Colon (tissue), 2 donors: ENCODE data around the gene ORAI3.

Experiments used
- FAIRE-seq: peaks from 2 replicates; lab custom pipeline; 2012; peaks lifted over from hg19 to GRCh38; lab: Jason Lieb, UNC
- donor health status: control.
- donor health status: control.

ORAI3 gene

DNA sequence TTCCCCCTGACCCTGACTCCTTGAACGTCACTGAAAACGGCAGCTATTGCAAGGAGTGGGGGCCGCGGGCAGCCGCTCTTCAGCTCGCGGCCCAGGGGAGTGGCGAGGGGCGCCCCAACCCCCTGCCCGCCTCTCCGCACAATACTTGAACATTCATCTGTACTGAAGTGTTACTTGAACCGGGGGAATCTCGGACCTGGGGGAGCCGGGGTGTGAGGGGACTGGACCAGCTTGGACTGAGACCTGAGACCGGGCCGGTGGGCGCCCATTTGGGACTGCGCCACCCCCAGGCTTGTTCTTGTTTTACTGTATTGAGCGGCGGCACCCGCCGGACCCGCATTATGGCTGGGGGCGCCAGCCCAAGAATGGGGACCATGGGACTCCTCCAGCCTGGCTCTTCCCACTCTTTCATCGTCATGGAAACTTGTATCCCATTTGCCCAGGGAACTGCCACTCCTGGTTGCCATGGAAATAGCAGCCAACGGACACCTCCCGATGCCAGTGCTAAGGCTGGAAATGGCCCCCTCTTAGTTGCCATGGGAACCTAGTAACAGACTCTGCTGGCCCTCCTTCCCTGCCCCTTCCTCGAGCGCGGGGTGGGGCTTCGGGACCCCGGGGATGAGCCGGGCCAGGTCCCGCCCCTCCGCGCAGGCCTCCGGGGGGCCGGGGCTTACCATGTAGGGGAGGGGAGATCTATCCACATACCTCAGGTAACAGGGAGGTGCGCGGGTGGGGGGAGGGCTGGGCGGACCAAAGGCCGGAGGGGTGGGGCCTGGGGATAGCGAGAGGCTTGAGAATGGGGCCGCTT is 805 bp upstream of the ORAI3 start:
- no peak for FAIRE-seq

DNA sequence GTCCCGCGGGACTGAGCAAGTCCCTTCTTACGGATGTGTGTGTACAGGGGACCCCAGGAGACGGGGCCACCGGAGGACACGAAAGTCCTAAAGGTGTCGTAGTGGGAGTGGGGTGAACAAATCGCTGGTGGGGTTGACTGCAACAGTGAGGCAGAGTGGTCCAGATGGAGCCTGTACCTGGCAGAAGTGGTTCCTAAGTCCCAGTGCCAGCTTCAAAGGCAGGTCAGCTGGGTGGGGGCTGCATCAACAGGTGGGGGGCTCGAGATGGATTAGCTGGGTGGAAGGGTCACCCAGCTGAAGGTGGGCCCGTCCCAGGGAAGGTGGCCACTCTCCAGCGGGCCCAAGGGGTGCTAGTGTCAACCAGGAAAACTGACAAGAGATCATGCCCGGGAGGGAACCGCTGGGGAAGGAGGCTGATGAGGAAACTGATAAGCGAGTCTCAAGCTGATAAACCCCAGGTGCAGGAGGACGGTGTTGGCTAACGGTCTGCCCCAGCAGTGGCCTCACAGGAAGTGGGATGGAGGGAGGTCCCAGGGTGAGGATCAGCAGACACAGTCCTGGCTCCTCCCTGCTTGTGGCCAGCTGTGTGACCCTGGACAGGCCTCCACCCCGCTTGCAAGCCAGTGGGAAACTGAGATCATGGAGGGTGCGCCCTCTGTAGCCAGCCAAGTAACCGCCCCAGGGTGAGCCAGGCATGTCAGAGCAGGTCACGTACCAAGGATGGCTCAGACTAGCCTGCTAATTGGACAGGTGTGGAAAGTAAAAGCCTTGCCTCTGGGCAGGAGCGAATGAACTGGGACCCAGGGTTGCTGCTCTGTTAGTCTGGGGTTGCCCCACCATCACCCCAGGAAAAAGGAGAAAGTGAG is 1.0 kb downstream of the ORAI3 start:
- FAIRE-seq, result no peak

DNA sequence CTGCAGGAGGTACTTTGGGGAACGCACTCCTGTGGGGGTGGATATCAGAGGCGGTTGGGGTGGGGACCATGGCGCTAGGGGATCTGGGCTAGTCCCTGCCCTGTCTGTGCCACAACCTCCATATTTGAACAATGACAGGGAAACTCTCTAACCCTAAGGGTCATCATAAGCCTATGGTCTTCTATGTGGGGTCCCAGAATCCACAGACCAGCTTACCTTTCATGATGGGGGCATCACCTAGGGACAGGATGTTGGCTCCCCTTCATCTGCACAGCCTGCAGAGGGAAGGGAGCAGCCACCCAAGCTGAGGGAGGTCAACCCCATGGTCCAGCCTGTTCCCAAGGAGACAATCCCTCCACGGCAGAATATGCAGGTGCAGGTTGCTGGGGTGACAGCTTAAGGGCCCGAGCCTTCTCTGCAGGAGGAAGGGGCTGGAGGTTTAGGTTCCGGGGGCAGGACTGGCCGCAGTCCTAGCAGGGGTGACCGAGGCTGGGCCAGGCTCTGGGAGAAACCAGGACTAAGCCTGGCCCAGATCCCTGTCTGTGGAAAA is 1.7 kb downstream of the ORAI3 start:
- no peak for FAIRE-seq

DNA sequence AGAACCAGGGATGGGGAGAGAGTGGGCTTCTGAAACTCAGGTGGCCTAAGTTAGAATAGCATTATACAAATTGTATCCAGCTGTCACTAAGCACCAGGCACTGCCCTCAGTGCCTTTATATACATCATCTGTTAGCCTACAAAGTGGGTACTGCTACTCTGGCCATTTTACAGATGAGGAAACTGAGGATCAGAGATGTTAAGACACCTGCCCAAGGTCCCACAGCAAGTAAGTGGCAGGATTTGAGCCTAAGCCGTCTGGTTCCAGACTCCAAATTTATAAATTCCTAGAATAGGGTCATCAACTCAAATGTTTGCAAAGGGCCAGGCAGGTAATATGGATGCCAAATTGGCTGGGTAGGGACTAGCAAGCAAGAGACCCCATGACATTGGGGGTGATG is 2.3 kb downstream of the ORAI3 start:
- FAIRE-seq, result no peak

DNA sequence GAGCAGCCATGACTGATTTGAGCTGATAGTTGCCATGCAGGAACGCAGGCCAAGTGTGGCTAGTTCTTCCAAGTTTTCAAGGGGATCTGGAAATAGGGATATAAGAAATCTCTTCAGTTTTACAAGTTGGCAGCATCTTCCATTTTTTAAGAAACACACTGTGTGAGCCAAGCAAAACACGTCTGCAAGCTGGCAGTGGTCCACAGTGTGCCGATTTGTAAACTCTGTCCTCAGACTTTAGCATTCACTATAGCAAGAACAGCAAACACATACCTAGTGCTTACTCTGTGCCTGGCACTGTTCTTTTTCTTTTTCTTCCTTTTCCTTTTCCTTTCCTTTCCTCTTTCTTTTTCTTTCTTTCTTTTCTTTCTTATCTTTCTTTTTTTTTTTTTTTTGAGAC is 2.9 kb downstream of the ORAI3 start:
- FAIRE-seq, result no peak

DNA sequence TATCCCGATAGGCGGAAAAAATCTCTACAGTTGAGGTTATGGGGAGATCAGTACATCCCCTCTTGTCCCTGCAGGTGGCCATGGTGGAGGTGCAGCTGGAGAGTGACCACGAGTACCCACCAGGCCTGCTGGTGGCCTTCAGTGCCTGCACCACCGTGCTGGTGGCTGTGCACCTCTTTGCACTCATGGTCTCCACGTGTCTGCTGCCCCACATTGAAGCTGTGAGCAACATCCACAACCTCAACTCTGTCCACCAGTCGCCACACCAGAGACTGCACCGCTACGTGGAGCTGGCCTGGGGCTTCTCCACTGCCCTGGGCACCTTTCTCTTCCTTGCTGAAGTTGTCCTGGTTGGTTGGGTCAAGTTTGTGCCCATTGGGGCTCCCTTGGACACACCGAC is 4.2 kb downstream of the ORAI3 start:
- FAIRE-seq, result no peak

GRCh38 chr16:30953511-30954124 is 4.8 kb downstream of the ORAI3 start:
- no peak for FAIRE-seq

GRCh38 chr16:30954993-30955392 is 6.1 kb downstream of the ORAI3 start:
- no peak for FAIRE-seq

- FAIRE-seq, result no peak
Observed at GRCh38 chr16:30956601-30957455, 8.0 kb downstream of the ORAI3 start.

DNA sequence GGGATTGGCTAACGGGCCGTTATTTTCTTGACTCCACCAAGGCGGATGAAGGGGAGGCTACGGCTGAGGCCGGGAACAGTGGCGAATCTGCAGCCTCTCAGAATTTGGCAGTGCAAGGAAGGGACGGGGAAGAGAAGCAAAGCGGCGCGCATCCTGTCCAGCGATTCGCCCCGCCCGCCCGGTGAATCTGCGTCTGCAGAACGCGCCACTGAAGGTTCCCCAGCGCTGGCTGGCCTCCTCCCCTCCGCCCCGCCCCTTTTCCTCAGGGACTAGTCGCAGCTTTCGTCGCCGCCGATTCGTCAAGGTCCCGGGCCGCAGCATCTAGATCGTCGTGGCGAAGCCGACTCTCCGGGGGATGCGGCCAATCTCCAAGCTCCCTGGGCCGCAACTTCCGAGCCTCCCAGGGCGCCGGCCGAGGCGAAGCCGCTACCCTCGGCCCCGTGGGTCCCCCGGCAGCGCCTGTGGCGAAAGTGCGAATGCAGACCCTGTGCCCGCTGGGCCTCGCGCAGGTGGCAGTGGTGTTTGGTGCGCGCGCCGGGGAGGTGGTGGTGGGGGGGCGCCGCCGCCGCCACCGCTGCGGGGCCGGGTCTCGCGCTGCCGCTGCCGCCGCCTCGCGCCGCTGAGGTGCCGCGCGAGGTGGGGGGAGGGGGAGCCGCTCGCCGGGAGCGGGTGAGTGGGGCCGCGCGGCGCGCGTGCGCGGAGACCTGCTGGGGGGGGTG is 8.7 kb downstream of the ORAI3 start, which contains the start of gene SETD1A:
Gene SETD1A, plus strand, starts transcription at position 299 of the 719 bp plus-strand sequence. CDS start 978 bp downstream, outside the sequence.
- no peak for FAIRE-seq

- FAIRE-seq, result no peak
Observed at GRCh38 chr16:30958175-30959079, 9.6 kb downstream of the ORAI3 start.

GRCh38 chr16:30961384-30961783 is 12.5 kb downstream of the ORAI3 start:
- no peak for FAIRE-seq

- no peak for FAIRE-seq
Observed at GRCh38 chr16:30963925-30964511, 15.2 kb downstream of the ORAI3 start.

DNA sequence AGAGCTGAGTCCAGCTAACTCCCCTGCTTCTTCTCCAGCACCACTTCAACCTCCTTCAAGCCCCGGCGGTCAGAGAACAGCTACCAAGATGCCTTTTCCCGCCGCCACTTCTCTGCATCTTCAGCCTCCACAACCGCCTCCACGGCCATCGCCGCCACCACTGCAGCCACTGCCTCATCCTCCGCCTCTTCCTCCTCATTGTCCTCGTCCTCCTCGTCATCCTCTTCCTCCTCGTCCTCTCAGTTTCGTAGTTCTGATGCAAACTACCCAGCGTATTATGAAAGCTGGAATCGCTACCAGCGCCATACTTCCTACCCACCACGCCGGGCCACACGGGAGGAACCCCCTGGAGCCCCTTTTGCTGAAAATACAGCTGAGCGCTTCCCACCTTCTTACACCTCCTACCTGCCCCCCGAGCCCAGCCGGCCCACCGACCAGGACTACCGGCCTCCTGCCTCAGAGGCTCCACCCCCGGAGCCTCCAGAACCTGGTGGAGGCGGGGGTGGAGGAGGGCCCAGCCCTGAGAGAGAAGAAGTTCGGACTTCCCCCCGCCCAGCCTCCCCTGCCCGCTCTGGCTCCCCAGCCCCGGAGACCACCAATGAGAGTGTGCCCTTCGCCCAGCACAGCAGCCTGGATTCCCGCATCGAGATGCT is 15.8 kb downstream of the ORAI3 start:
- no peak for FAIRE-seq

DNA sequence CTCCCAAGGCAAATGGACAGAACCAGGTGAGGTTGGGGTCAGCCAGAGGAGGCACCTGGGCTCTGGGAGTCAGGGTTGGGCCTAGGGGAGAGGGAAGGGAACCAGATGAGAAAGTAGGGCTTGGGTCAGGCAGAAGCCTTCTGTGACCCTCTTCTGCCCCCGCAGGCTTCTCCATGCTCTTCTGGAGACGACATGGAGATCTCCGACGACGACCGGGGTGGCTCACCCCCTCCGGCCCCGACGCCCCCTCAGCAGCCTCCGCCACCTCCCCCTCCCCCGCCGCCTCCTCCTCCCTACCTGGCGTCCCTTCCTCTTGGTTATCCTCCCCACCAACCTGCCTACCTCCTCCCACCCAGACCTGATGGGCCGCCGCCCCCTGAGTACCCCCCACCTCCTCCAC is 16.6 kb downstream of the ORAI3 start:
- no peak for FAIRE-seq

DNA sequence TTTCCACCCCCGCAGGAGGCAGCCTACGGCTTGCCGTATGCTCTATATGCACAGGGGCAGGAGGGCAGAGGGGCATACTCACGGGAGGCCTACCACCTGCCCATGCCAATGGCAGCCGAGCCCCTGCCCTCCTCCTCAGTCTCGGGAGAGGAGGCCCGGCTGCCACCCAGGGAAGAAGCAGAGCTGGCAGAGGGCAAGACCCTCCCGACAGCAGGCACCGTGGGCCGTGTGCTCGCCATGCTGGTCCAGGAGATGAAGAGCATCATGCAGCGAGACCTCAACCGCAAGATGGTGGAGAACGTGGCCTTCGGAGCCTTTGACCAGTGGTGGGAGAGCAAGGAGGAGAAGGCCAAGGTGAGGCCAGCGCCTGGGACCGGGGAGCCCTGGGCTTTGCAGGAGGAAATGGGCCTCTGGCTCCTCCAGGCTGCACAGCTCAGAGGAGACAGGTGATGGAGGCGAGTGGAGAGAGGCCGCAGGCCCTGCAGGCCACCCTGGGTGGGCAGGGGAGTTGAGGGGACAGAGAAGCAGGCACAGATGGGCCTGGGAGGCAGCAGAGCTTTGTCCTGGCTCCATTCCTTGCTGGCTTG is 17.3 kb downstream of the ORAI3 start:
- FAIRE-seq, result no peak

GRCh38 chr16:30967795-30968194 is 18.9 kb downstream of the ORAI3 start:
- no peak for FAIRE-seq

- FAIRE-seq, result no peak
Observed at GRCh38 chr16:30969246-30969842, 20.5 kb downstream of the ORAI3 start.
